BE2C (cell line): Measurements from ENCODE around the gene MTERF1.

Source experiments
- DNase-seq: peaks from one replicate; pipeline ENCODE4 v3.0.0-alpha.2; 2020
- H3K27me3 ChIP-seq: fragments of 250-450 bp; sonication (Bioruptor Pico); 2 replicates; pipeline ENCODE4 v1.5.1; 2020; ENCODE audit warnings: mild to moderate bottlenecking
- H3K36me3 ChIP-seq: fragments of 250-450 bp; sonication (Bioruptor Pico); 2 replicates; pipeline ENCODE4 v1.5.1; 2020; ENCODE audit warnings: mild to moderate bottlenecking
- H3K4me1 ChIP-seq: fragments of 250-450 bp; sonication (Bioruptor Pico); 2 replicates; pipeline ENCODE4 v1.5.1; 2020
- H3K4me3 ChIP-seq: 2 replicates; pipeline ENCODE4 v1.5.1; 2011; ENCODE audit warnings: low read depth, low read length
- H3K9me3 ChIP-seq: fragments of 250-450 bp; sonication (Bioruptor Pico); 2 replicates; pipeline ENCODE4 v1.5.1; 2020
- CTCF ChIP-seq: IDR thresholded peaks from 2 replicates; pipeline ENCODE4 v1.5.1; 2012; ENCODE audit warnings: mild to moderate bottlenecking, low read depth, low read length

MTERF1 gene

GRCh38 chr7:91835826-91836368 lies 44.6 kb downstream of the MTERF1 start:
- Histone ChIP-seq H3K27me3 (peaks cover 26% of the 10 kb centered on the region), H3K4me1 (no peaks in the 10 kb centered on the region), H3K9me3 (no peaks in the 10 kb centered on the region), H3K36me3 (no peaks in the 10 kb centered on the region), H3K4me3 (no peak overlapping the region)
- DNase-seq, result no peak
- TF ChIP-seq CTCF, result no peak

GRCh38 chr7:91835091-91835825 lies 45.2 kb downstream of the MTERF1 start:
- Histone ChIP-seq H3K36me3 (no peaks in the 10 kb centered on the region), H3K27me3 (peaks cover 26% of the 10 kb centered on the region), H3K9me3 (no peaks in the 10 kb centered on the region), H3K4me3 (no peak overlapping the region), H3K4me1 (no peaks in the 10 kb centered on the region)
- DNase-seq, result no peak
- TF ChIP-seq CTCF, result no peak

DNA sequence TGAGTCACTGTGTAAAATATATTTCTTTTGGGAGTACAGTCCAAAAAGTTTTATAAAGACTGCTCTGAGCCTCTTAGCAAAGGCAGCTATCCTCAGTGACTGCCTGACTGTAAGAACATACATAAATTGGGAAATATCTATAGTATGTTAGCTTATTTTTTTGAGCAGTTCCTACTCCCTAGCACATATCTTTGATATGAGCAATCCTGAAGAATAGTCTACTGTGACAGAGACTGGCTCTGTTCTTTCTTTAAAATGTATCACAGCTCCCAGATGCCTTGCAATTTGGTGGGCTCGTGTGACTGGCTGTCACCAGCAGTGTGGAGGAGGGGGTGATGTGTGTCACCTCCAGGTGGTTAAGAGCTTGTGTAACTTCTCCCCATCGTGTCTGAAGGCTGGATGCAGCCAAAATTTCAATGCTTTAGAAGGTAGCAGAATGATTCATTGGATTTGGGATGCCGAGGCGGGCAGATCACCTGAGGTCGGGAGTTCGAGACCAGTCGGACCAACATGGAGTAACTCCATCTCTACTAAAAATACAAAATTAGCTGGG lies 47.9 kb downstream of the MTERF1 start:
- Histone ChIP-seq H3K27me3 (peaks cover 22% of the 10 kb centered on the region), H3K4me1 (no peaks in the 10 kb centered on the region), H3K4me3 (no peak overlapping the region), H3K9me3 (no peaks in the 10 kb centered on the region), H3K36me3 (no peaks in the 10 kb centered on the region)
- no peak for DNase-seq
- TF ChIP-seq CTCF, result no peak

DNA sequence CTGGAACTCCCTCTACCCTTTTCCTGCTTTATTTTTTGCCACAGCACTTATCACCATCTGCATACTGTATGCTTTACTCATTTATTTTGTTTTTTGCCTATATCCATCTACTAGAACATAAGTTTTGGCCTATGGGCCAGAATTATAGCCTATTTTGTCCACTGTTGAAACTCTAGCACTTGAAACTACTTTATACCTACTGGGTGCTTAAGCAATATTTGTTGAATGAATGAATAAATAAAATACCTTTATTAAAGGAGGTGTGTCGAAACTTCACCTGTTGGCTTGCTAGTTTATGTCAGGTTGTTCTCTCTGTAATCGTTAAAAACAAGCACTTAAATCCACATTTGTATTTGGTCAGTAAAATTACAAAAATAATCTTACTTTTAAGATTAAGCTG lies 53.3 kb downstream of the MTERF1 start:
- H3K9me3 ChIP-seq, result no peaks in the 10 kb centered on the region
- DNase-seq, result no peak
- no peak overlapping the region for H3K4me3 ChIP-seq
- H3K27me3 ChIP-seq, result no peaks in the 10 kb centered on the region
- no peak for TF ChIP-seq CTCF
- H3K4me1 ChIP-seq, result no peaks in the 10 kb centered on the region
- H3K36me3 ChIP-seq, result no peaks in the 10 kb centered on the region

- Histone ChIP-seq H3K4me1 (no peaks in the 10 kb centered on the region), H3K36me3 (no peaks in the 10 kb centered on the region), H3K4me3 (no peak overlapping the region), H3K27me3 (no peaks in the 10 kb centered on the region), H3K9me3 (no peaks in the 10 kb centered on the region)
- DNase-seq, result no peak
- no peak for TF ChIP-seq CTCF
Measured at GRCh38 chr7:91826377-91826776, 54.1 kb downstream of the MTERF1 start.

- Histone ChIP-seq H3K4me3 (no peak overlapping the region), H3K9me3 (no peaks in the 10 kb centered on the region), H3K4me1 (no peaks in the 10 kb centered on the region), H3K36me3 (no peaks in the 10 kb centered on the region), H3K27me3 (no peaks in the 10 kb centered on the region)
- DNase-seq, result no peak
- TF ChIP-seq CTCF, result no peak
Measured at GRCh38 chr7:91824201-91824600, 56.3 kb downstream of the MTERF1 start.
